Cerebellar nuclear complex (tissue), 1 donor: ENCODE measurements around the gene GNG11.
"Not testable (repeated sequence)": the region's sequence is repeated elsewhere in the genome, so short reads cannot be mapped to it uniquely, and the experiment has no call there.

Source experiments
- DNase-seq, 2 experiments: peaks; one replicate each; lab custom pipeline; 2025; lab: John Stamatoyannopoulos, UW

GNG11 gene

GRCh38 chr7:93921607-93922566 lies at the start of gene GNG11:
TSS of gene GNG11 (plus strand) at chr7:93921735. CDS start at chr7:93922138, 403 bp downstream.
- no peak for DNase-seq

DNA sequence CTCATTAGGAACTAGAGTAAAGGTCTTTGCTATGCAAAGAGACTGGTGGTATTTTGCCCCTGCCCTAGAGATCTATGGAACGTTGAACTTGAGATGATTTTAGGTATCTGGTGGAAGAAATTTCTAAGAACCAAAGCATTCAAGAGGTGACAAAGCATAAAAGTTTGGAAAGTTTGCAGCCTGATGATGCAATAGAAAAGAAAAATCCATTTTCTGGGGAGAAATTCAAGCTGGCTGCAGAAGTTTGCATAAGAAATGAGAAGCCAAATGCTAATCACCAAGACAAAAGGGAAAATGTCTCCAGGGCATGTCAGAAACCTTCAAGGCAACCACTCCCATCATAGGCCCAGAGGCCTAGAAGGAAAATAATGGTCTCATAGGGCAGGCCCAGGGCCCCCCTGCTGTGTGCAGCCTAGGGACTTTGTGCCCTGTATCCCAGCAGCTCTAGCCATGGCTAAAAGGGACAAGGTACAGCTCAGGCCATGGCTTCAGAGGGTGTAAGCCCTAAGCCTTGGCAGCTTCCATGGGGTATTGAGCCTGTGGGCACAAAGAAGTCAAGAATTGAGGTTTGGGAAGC lies 47.4 kb upstream of the GNG11 start:
- DNase-seq: no peak

GRCh38 chr7:93877742-93878141 lies 43.8 kb upstream of the GNG11 start:
- no peak for DNase-seq

DNA sequence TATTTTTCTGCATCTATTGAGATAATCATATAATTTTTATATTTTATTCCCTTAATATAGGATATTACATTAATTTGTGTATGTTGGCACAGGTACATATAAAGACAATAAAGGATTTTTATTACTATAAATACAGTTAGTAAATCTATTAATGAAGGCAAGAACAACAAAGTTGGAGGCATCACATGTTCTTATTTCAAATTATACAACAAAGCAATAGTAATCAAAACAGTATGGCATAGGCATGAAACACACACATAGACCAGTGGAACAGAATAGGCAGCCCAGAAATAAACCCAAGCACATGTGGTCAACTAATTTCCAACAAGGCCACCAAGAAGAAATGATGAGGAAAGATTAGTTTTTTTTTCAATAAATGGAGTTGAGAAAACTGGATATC lies 42.2 kb upstream of the GNG11 start:
- no peak for DNase-seq

- DNase-seq: no peak
Measured at GRCh38 chr7:93882468-93882867, 39.1 kb upstream of the GNG11 start.

GRCh38 chr7:93883078-93883916 lies 38.2 kb upstream of the GNG11 start:
- no peak for DNase-seq

- DNase-seq: no peak
Measured at GRCh38 chr7:93883917-93884345, 37.6 kb upstream of the GNG11 start.

DNA sequence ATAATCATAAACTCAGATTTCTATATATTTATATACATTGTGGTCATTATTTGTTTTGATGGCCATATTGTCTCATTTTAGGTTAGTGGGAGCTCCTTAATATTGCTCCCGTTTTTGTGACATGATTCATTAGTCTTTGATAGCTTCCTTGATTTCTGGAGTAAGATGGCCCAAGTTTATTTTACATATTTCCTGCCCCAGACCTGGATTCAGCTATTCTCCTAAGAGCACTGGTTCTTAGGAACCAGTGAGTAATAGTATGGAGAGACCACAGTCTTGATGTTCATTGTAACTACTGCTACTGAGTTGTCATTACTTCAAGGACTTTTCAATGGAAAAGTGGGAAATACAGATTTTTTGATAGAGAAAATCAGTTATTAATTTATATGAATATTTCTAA lies 37.0 kb upstream of the GNG11 start:
- DNase-seq: no peak

- no peak for DNase-seq
Measured at GRCh38 chr7:93889261-93889660, 32.3 kb upstream of the GNG11 start.

GRCh38 chr7:93890041-93890463 lies 31.5 kb upstream of the GNG11 start:
- DNase-seq: no peak

- DNase-seq: no peak
Measured at GRCh38 chr7:93890464-93891068, 31.0 kb upstream of the GNG11 start, which contains the start of gene TFPI2. TSS of gene TFPI2 (minus strand) at chr7:93890753. CDS start at chr7:93890678, 75 bp downstream.

DNA sequence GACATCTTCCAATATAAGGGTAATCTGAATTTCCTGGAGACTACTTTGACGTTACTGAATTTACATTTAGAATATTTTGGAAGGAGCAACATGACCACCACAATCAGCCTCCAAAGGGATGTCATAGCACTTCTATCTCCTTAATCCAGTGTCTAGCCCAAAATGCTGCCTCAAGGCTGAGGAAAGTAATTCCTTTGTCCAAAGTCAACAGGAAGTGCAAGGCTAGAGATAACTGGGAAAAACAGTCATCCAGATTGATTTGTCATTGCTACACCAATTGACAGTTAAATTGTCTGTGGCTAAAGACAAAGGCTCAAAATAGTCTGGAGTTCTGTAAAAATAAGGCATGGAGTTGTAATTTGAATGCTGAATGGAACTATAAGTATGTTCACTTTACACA lies 27.1 kb upstream of the GNG11 start:
- no peak for DNase-seq

DNA sequence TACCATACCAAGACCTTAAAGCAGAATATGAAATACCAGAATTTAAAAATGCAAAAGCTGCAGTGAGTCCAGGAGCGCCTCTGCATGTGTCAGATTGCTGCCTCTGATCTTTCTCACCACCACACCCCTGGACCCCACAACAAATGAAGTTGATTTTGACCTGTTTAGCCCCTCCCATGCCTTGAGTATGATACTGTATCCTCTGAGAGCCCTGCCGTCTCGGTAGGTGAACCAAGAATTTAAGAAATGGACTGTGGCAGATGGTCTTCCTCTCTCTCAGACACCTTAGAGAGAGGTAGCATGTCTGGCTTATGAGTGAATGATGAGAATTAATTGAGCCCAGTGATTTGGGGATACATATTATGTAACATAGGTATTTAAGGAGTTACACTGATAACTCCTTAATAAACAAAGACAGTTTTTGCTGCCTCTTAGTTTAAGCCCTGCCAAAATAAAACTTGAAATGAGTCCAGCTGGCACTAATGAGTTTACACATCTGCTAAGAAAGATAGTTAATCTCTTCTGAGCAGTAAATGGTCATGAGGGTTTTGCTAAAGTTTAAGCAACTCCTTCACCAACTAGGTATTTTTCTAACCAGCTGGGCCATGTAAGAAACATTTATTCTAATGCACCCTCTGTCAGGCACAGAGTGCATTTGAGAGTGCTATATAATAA lies 26.4 kb upstream of the GNG11 start:
- no peak for DNase-seq

GRCh38 chr7:93895859-93896600 lies 25.5 kb upstream of the GNG11 start:
- DNase-seq: no peak

GRCh38 chr7:93897680-93898079 lies 23.9 kb upstream of the GNG11 start:
- no peak for DNase-seq

GRCh38 chr7:93902777-93903423 lies 18.6 kb upstream of the GNG11 start:
- DNase-seq: no peak

GRCh38 chr7:93906267-93906666 lies 15.3 kb upstream of the GNG11 start, which contains the start of gene GNGT1:
TSS of gene GNGT1 (plus strand) at chr7:93906567. CDS start at chr7:93906747, 180 bp downstream.
- DNase-seq: no peak

GRCh38 chr7:93910076-93910994 lies 11.2 kb upstream of the GNG11 start:
- DNase-seq: no peak

DNA sequence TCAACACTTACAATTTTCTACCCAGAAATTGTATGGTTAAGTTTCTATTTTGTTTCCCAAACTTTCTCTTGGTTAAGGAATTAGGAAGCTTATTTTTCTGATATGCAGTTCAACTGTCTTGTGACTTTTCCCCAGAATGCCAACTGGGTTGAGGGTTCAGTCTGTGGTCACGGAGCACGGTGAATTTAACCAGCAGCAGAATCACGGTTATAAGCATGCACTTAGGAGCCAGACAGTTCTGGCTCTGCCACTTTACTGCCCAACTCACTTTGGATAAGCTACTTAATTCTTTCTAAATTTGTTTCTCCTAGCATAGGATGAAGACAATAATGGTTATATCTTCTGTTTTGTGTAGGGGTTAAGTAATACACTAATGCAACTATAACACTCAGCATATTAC lies 10.3 kb upstream of the GNG11 start:
- DNase-seq: not testable (repeated sequence)
